ENCODE measurements around the gene ST13.
"Not testable (repeated sequence)": the region's sequence is repeated elsewhere in the genome, so short reads cannot be mapped to it uniquely, and the experiment has no call there.

ST13 gene

GRCh38 chr22:40838486-40838885, 18.0 kb downstream of the ST13 start:
- DNase-seq (ENCODE audit: low read depth): no peak

- DNase-seq (ENCODE audit: low read depth): no peak
Observed at GRCh38 chr22:40834619-40835018, 21.8 kb downstream of the ST13 start.

- DNase-seq (ENCODE audit: low read depth): no peak
Observed at GRCh38 chr22:40829131-40829530, 27.3 kb downstream of the ST13 start.

GRCh38 chr22:40826984-40827741, 29.3 kb downstream of the ST13 start:
- no peak for DNase-seq (ENCODE audit: low read depth)

DNA sequence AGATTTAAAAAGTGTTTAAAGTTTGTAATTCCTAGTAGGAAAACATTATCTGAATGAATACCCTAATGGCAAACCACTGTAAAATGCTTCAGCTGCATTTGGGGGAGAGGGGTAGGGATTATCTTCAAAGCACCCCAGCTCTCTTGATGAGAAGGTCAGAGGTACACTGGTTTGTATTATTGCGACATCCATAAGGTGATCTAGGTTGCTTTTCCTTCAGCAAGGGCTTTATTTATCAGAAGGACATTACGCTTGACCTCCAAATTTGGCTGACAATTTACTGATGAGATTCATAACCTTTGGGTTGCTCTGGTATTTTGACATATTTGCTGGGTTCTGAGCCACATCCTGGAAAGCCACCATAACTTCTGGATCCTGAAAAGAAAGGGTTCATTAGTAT, 30.1 kb downstream of the ST13 start:
- not testable (repeated sequence) for DNase-seq (ENCODE audit: low read depth)

- no peak for DNase-seq (ENCODE audit: low read depth)
Observed at GRCh38 chr22:40823426-40823825, 33.0 kb downstream of the ST13 start.

GRCh38 chr22:40819599-40820140, 36.8 kb downstream of the ST13 start:
- DNase-seq (ENCODE audit: low read depth): no peak

DNA sequence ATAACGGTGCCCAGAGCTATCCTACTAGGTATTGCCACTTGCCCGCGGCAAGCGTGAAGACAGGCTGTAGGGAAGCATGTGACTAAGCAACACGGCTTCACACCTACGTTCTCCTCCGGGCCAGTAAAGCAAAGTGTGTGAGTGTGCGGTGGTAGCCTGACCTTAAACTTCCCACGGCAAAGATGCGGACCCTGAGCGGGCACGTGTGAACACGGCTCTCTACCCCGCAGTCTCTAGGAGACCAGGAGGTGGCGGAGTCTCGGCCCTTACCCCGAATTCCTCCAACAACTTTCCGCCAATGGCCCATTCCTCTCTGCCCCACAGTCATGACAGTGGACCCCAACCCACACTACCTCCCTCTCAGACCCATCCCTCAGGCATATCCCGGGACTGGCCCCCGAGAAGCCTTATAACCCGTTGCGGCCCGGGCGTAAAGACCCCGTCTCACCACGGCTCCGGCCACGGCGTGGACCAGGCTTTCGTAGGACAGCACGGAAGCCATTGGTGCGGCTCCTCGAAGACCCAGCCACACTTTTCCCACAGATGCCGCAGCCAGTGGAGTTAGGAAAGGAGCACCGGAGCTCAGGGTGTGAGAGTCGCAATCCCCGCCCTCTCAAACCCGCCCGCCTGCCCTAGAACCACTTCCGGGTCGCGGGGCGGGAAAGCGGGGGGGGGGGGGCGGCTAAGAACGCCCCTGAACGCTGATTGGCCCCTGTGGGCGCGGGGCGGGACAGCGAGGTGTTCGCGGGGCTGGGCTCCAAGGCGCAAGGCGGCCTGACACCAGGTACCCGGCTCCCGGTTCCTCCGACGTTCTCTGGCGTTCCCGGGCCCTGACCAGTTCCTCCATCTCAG, 37.5 kb downstream of the ST13 start, which contains the start of gene SLC25A17:
TSS of gene SLC25A17 (minus strand) at position 600 of the 852 bp plus-strand sequence. CDS start at position 502, 98 bp downstream.
- DNase-seq (ENCODE audit: low read depth): no peak

- DNase-seq (ENCODE audit: low read depth): no peak
Observed at GRCh38 chr22:40818192-40818746, 38.2 kb downstream of the ST13 start.

DNA sequence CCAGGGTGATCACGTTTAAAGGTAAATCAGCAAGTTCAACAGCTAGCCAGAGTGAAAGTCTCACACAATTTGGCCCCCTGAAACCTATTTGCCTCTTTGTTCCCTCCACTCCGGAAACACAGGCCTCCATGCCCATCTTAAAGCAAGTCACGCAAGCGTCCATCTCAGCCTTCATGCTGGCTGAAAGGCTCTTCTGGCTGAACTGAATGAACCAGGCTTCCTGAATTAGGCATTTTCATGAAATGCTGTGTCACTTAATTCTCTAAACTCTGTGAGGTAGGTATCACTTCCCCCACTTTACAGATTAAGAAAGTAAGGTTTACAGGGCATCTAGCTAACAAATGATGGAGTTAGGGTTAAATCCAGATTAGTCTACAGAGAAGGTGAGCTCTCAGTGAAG, 38.7 kb downstream of the ST13 start:
- DNase-seq (ENCODE audit: low read depth): no peak

- DNase-seq (ENCODE audit: low read depth): no peak
Observed at GRCh38 chr22:40813912-40814315, 42.5 kb downstream of the ST13 start.

DNA sequence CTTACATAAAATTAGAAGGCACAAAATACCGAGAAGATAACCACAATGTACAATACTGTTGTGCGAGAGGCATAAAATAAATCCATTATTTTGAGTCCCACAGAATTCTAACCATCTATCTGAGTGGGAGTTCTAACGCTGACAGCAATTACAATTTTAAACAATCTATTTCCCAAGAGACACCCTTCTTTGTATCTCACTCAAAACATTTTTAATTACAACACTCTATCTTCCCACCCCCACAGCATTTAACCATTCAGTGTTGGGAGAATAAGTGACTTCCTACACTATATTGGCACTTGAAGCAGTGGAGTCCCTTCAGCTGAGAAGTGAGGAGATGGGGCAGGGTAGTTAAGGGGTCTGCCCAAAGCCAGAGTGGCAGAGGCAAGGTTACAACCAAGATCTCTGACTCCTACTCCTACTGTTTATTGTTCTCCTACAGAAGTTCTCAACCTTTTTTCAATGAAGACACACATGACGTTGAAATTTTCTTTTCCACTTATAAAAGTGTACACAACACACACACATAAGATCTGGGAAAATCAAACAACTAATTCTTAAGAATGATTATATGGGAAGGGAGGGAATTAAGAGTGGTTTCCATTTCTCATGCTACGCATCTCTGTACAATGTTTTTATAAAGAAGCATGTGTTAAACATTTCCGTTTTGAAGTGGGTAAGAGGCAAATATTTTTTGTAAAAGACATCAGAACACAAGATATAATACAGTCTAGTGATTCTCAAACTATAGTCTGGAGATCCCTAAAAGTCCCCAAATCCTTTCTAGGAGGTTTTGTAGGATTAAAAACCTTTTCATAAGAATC, 48.2 kb downstream of the ST13 start:
- DNase-seq (ENCODE audit: low read depth): no peak

DNA sequence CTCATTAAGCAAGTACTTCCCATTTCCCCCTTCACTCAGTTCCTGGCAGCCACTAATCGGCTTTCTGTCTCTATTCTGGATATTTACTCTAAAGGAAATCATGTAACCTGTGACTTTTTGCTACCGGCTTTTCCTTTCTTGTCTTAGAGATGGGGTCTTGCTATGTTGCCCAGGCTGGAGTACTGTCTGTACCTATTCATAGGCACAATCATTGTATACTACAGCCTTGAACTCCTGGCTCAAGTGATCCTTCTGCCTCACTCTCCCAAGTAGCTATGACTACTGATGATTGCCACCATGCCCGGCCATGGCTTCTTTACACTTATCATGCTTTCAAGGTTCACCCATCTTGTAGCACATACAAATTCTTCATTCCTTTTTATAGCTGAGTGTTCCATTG, 49.7 kb downstream of the ST13 start:
- no peak for DNase-seq (ENCODE audit: low read depth)

- DNase-seq (ENCODE audit: low read depth): no peak
Observed at GRCh38 chr22:40805699-40806203, 50.7 kb downstream of the ST13 start.

GRCh38 chr22:40805239-40805638, 51.2 kb downstream of the ST13 start:
- no peak for DNase-seq (ENCODE audit: low read depth)

- no peak for DNase-seq (ENCODE audit: low read depth)
Observed at GRCh38 chr22:40803321-40803720, 53.1 kb downstream of the ST13 start.

- DNase-seq (ENCODE audit: low read depth): no peak
Observed at GRCh38 chr22:40799008-40799407, 57.4 kb downstream of the ST13 start.

- DNase-seq (ENCODE audit: low read depth): no peak
Observed at GRCh38 chr22:40797427-40797826, 59.0 kb downstream of the ST13 start.

GRCh38 chr22:40792451-40792850, 64.0 kb downstream of the ST13 start:
- DNase-seq (ENCODE audit: low read depth): no peak

- no peak for DNase-seq (ENCODE audit: low read depth)
Observed at GRCh38 chr22:40791241-40791640, 65.2 kb downstream of the ST13 start.

- no peak for DNase-seq (ENCODE audit: low read depth)
Observed at GRCh38 chr22:40789131-40789530, 67.3 kb downstream of the ST13 start.

DNA sequence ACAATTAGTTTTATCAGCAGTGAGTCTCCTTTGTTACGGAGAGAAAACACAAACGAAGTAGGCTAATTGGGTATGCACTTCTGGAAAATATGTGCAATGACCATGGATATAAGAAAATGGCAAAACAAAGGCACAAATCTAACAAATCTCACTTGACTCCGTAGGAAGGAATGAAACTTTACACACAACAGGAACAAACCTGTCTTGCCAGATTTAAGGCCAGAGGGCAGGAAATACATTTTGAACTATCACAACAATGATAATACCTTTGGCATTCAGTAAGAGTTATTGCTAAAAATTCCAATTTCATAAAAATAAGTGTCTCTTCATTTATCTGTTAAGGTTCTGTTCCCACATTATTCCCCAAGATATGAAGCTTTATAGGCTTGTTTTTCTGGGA, 73.9 kb downstream of the ST13 start:
- no peak for DNase-seq (ENCODE audit: low read depth)

All from non-pigmented ciliary epithelial cell (primary cell).